Esophagus (tissue), 2 donors: Measurements from ENCODE around the gene ARHGEF19. TPM values are rescaled to one million over a fixed set of nuclear protein-coding genes. Genes with fewer than 3 reads are reported as not detected.
A peak's percentile ranks its signal among the peaks of the same experiment; 100 is the strongest.

Experiments used
- H3K27ac ChIP-seq, 2 donors: one replicate each; pipeline ENCODE4 v1.5.1; 2013; ENCODE audit warnings: low read depth in 2 of 2, mild to moderate bottlenecking in 2 of 2, inconsistent platforms in 1 of 2, low read length in 1 of 2, moderate library complexity in 1 of 2
- H3K27me3 ChIP-seq, 2 donors: one replicate each; pipeline ENCODE4 v1.6.1; 2013; ENCODE audit warnings: low read length in 2 of 2, control low read depth in 1 of 2, mild to moderate bottlenecking in 1 of 2; ENCODE audit not compliant: insufficient read depth in 2 of 2, control insufficient read depth in 1 of 2
- H3K36me3 ChIP-seq, 2 donors: one replicate each; pipeline ENCODE4 v1.6.1; 2013; ENCODE audit warnings: low read length in 1 of 2; ENCODE audit not compliant: control insufficient read depth in 2 of 2, insufficient read depth in 2 of 2
- H3K4me1 ChIP-seq, 2 donors: one replicate each; pipeline ENCODE4 v1.6.1; 2013; ENCODE audit warnings: low read length in 1 of 2; ENCODE audit not compliant: control insufficient read depth in 2 of 2, insufficient read depth in 2 of 2
- H3K4me3 ChIP-seq, 2 donors: one replicate each; pipeline ENCODE4 v1.5.1; 2013; ENCODE audit warnings: low read length in 2 of 2, mild to moderate bottlenecking in 2 of 2, low read depth in 1 of 2, moderate library complexity in 1 of 2
- H3K9me3 ChIP-seq, 2 donors: one replicate each; pipeline ENCODE4 v1.6.1; 2013; ENCODE audit warnings: mild to moderate bottlenecking in 2 of 2, low read depth in 1 of 2, low read length in 1 of 2, moderate library complexity in 1 of 2; ENCODE audit not compliant: control insufficient read depth in 2 of 2, insufficient read depth in 1 of 2
- WGBS, 2 donors: extraction: QIAGEN DNeasy Blood & Tissue Kit; methylation state at CpG; one replicate each; pipeline ENCODE4 v1.1.7; 2013; 5-methylcytosine and 5-hydroxymethylcytosine counted together
- polyA plus RNA-seq, 2 donors: library from polyadenylated mRNA; stranded (reverse); fragments of 200-250 nt; gene quantifications; one replicate each; pipeline ENCODE4 v1.2.3, GENCODE V29; 2013
- donor health status: healthy with polysubstance abuse.
- donor health status: Bipolar disorder and iron deficiency.

ARHGEF19 gene
- polyA plus RNA-seq, 2 donors = 20.1 to 31.1 TPM

DNA sequence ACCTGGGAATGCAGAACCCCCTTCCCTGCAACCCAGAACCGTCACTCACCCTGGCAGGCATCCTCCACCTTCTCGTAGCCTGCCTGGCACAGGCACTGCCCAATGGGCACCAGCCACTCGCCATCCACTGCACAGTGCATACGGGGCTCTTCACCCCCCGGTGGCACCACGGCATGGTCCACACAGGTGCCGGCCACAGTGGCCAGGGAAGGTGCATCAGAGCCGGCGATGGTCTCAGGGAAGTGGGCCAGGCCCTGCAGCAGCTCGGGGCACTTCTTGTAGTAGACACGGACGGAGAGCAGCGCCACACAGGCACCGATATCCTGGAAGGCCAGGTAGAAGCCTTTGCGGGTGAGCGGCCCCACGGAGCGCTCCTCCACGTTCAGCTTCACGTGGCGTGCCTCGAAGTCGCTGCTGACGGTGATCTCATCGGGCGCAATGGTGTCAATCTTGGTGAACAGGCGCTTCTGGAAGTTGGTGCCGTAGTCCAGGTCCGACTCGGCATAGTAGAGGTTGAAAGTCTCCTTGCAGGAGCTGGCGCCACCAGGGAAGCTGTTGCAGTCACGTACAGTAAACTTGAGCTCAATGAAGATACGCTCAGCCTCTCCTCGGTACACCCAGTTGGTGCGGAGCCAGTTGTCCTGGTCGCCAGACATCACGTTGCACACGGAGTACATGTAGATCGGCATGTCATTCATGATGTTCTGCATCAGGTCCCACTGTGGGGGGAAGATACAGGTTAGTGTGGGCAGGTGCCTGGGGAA lies 63.9 kb downstream of the ARHGEF19 start:
- no peaks in the 10 kb centered on the region for H3K9me3 ChIP-seq
- 89 to 93% methylated on average over 39 of the region's 39 CpGs for WGBS, 2 donors
- no peaks in the 10 kb centered on the region for H3K27me3 ChIP-seq
- H3K4me1 ChIP-seq = peaks cover 21 to 37% of the 10 kb centered on the region in 2 donors
- H3K4me3 ChIP-seq = peak overlapping the region; percentile 30 to 40
- H3K27ac ChIP-seq = peak overlapping the region; percentile 11 to 44
- H3K36me3 ChIP-seq = peaks cover 10 to 33% of the 10 kb centered on the region in 2 donors

Other genes starting within 250 kb of the ARHGEF19 start
- gene ZBTB17, start 236.6 kb downstream of the ARHGEF19 start, polyA plus RNA-seq = 10 to 100 TPM; 27.8 to 41.7 TPM
- not detected for gene SRARP, start 208.4 kb downstream of the ARHGEF19 start, polyA plus RNA-seq
- gene HSPB7, start 194.6 kb downstream of the ARHGEF19 start, polyA plus RNA-seq = 10 to 100 TPM in 1 of 2 donors, 1 to 10 TPM in 1; 6.6 to 21.7 TPM
- gene CLCNKA, start 190.6 kb downstream of the ARHGEF19 start, polyA plus RNA-seq = under 1 TPM; 0.04 to 0.06 TPM
- gene CLCNKB, start 168.9 kb downstream of the ARHGEF19 start, polyA plus RNA-seq = under 1 TPM in 1 of 2 donors, not detected in 1; 0.06 TPM
- under 1 TPM; 0.38 to 0.45 TPM for gene FAM131C, start 139.0 kb downstream of the ARHGEF19 start, polyA plus RNA-seq
- gene EPHA2, start 56.6 kb downstream of the ARHGEF19 start, polyA plus RNA-seq = 100 to 1,000 TPM; 111 to 133 TPM
- 1 to 10 TPM; 3.2 to 4.1 TPM for gene CPLANE2, start 24.5 kb upstream of the ARHGEF19 start, polyA plus RNA-seq
- gene FBXO42, start 139.8 kb upstream of the ARHGEF19 start, polyA plus RNA-seq = 10 to 100 TPM; 11.6 to 12.4 TPM
- gene SZRD1, start 154.6 kb upstream of the ARHGEF19 start, polyA plus RNA-seq = 10 to 100 TPM; 48.5 to 69.6 TPM
- gene SPATA21, start 224.8 kb upstream of the ARHGEF19 start, polyA plus RNA-seq = under 1 TPM; 0.08 to 0.13 TPM
- gene NECAP2, start 228.1 kb upstream of the ARHGEF19 start, polyA plus RNA-seq = 10 to 100 TPM; 26.3 to 32.5 TPM